Measurements from ENCODE around the gene PHIP.
A peak's percentile ranks its signal among the peaks of the same experiment; 100 is the strongest.

The PHIP gene

DNA sequence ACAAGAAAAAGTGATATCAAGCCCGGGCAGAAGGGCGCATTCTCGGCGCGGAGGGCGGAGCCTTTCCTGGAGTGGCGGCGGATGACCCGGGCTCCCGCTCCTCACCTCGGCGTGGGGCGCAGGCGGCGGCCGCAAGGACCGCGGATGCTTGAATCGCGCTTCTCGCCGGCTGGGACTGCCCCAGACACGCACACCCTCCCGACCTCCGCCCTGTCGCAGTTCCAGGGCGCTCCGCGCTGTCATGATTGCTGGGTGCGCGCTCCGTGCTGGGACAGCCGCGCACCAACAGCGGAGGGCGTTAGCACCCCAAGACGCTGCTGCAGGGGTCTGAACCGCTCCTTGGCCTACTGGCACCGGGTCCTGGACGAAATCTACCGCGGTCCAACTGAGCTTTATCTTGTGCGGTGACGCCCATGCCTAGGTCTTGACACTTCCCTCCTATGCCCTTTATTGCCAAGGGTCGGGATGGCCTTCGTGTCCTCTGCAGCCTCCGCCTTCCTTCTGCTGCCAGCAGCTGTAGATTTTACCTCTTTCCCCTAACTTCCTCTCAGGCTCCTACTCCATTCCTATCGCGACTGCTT, 167.4 kb downstream of the PHIP start:
- no peaks in the 10 kb centered on the region for H3K9me3 ChIP-seq (ENCODE audit: control insufficient read depth, insufficient read depth, low read length)
- peak overlapping the region; percentile 55 for H3K4me2 ChIP-seq (ENCODE audit: low read length)
- no peak for TF ChIP-seq EZH2phosphoT487 (IDR thresholded peaks at IDR 0.05; ENCODE audit: borderline replicate concordance, low read length)
- TF ChIP-seq, protein P1, sequence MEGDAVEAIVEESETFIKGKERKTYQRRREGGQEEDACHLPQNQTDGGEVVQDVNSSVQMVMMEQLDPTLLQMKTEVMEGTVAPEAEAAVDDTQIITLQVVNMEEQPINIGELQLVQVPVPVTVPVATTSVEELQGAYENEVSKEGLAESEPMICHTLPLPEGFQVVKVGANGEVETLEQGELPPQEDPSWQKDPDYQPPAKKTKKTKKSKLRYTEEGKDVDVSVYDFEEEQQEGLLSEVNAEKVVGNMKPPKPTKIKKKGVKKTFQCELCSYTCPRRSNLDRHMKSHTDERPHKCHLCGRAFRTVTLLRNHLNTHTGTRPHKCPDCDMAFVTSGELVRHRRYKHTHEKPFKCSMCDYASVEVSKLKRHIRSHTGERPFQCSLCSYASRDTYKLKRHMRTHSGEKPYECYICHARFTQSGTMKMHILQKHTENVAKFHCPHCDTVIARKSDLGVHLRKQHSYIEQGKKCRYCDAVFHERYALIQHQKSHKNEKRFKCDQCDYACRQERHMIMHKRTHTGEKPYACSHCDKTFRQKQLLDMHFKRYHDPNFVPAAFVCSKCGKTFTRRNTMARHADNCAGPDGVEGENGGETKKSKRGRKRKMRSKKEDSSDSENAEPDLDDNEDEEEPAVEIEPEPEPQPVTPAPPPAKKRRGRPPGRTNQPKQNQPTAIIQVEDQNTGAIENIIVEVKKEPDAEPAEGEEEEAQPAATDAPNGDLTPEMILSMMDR (IDR thresholded peaks at IDR 0.05; ENCODE audit: low read depth, low read length, poor library complexity, severe bottlenecking): no peak
- H4K20me1 ChIP-seq (ENCODE audit: control insufficient read depth, insufficient read depth, low read depth, low read length): no peaks in the 10 kb centered on the region
- no peaks in the 10 kb centered on the region for H3K27me3 ChIP-seq (ENCODE audit: control insufficient read depth, low read length)
- peak overlapping the region; percentile 50 for H3K4me3 ChIP-seq (ENCODE audit: low read length)
- H3K27ac ChIP-seq (ENCODE audit: low read depth, low read length): no peak overlapping the region
- H3K36me3 ChIP-seq (ENCODE audit: control insufficient read depth, low read length): no peaks in the 10 kb centered on the region
- H3F3A ChIP-seq (ENCODE audit: control insufficient read depth, insufficient read depth): no peaks in the 10 kb centered on the region; the same call in 1 of the 2 replicates
- no peaks in the 10 kb centered on the region for H3K79me2 ChIP-seq (ENCODE audit: control insufficient read depth, low read length)
- H3K4me1 ChIP-seq (ENCODE audit: control insufficient read depth, low read length): peaks cover 25% of the 10 kb centered on the region
- no peaks in the 10 kb centered on the region for H3K9me2 ChIP-seq (replicated peaks; ENCODE audit: control insufficient read depth, low read length)

DNA sequence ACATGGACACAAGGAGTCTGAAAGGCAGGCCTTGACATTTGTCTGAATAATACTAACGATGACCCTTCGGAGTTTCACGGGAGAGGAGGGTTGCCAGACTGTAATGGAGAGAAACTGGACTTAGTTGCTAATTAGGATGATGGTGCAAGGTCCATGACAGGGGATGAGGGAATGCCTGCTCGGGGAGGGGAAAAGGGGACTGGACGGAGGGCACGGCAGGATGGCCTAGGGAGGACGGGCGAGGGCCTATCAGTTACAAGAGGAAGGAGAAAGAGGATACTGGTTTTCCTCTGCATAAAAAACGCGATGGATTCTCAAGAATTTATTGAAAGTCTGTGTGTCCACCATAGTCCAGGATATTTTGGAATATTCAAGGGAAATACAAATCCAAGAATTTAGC, 168.0 kb downstream of the PHIP start:
- H3K27ac ChIP-seq (ENCODE audit: low read depth, low read length): no peak overlapping the region
- no peaks in the 10 kb centered on the region for H3K79me2 ChIP-seq (ENCODE audit: control insufficient read depth, low read length)
- H3K9me2 ChIP-seq (replicated peaks; ENCODE audit: control insufficient read depth, low read length): no peaks in the 10 kb centered on the region
- H4K20me1 ChIP-seq (ENCODE audit: control insufficient read depth, insufficient read depth, low read depth, low read length): no peaks in the 10 kb centered on the region
- H3K4me1 ChIP-seq (ENCODE audit: control insufficient read depth, low read length): peaks cover 25% of the 10 kb centered on the region
- H3K4me3 ChIP-seq (ENCODE audit: low read length): peak overlapping the region; percentile 50
- TF ChIP-seq EZH2phosphoT487 (IDR thresholded peaks at IDR 0.05; ENCODE audit: borderline replicate concordance, low read length): no peak
- TF ChIP-seq, protein P1 (IDR thresholded peaks at IDR 0.05; ENCODE audit: low read depth, low read length, poor library complexity, severe bottlenecking): no peak
- no peaks in the 10 kb centered on the region; the same call in 1 of the 2 replicates for H3F3A ChIP-seq (ENCODE audit: control insufficient read depth, insufficient read depth)
- no peaks in the 10 kb centered on the region for H3K36me3 ChIP-seq (ENCODE audit: control insufficient read depth, low read length)
- peak overlapping the region; percentile 55 for H3K4me2 ChIP-seq (ENCODE audit: low read length)
- H3K27me3 ChIP-seq (ENCODE audit: control insufficient read depth, low read length): no peaks in the 10 kb centered on the region
- H3K9me3 ChIP-seq (ENCODE audit: control insufficient read depth, insufficient read depth, low read length): no peaks in the 10 kb centered on the region

DNA sequence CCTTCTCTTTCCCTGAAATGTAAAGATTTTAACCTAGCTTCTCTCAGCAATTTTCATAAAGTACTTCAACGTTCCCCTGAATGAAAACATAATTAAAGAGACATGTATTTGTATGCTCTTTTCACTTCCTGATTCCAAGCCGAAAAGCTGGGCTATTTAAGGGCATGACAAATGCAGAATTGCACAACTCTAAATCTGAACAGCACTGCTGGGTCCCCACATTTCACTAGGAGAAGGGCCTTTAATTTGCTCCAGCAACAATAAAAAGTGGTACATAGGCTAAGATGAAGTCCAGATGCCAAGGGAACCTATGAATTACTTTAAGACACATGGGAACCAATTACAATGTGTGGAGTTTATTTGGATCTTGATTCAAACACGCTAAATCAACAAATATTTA, 168.7 kb downstream of the PHIP start:
- no peaks in the 10 kb centered on the region; the same call in 1 of the 2 replicates for H3F3A ChIP-seq (ENCODE audit: control insufficient read depth, insufficient read depth)
- H3K27ac ChIP-seq (ENCODE audit: low read depth, low read length): peak overlapping the region; percentile 25
- H3K27me3 ChIP-seq (ENCODE audit: control insufficient read depth, low read length): no peaks in the 10 kb centered on the region
- peaks cover 25% of the 10 kb centered on the region for H3K4me1 ChIP-seq (ENCODE audit: control insufficient read depth, low read length)
- H3K9me2 ChIP-seq (replicated peaks; ENCODE audit: control insufficient read depth, low read length): no peaks in the 10 kb centered on the region
- no peaks in the 10 kb centered on the region for H3K79me2 ChIP-seq (ENCODE audit: control insufficient read depth, low read length)
- H3K9me3 ChIP-seq (ENCODE audit: control insufficient read depth, insufficient read depth, low read length): no peaks in the 10 kb centered on the region
- TF ChIP-seq, protein P1 (IDR thresholded peaks at IDR 0.05; ENCODE audit: low read depth, low read length, poor library complexity, severe bottlenecking): no peak
- TF ChIP-seq EZH2phosphoT487 (IDR thresholded peaks at IDR 0.05; ENCODE audit: borderline replicate concordance, low read length): no peak
- peak overlapping the region; percentile 55 for H3K4me2 ChIP-seq (ENCODE audit: low read length)
- H4K20me1 ChIP-seq (ENCODE audit: control insufficient read depth, insufficient read depth, low read depth, low read length): no peaks in the 10 kb centered on the region
- peak overlapping the region; percentile 50 for H3K4me3 ChIP-seq (ENCODE audit: low read length)
- no peaks in the 10 kb centered on the region for H3K36me3 ChIP-seq (ENCODE audit: control insufficient read depth, low read length)
